ENCODE results near the gene CDAN1.

DNA sequence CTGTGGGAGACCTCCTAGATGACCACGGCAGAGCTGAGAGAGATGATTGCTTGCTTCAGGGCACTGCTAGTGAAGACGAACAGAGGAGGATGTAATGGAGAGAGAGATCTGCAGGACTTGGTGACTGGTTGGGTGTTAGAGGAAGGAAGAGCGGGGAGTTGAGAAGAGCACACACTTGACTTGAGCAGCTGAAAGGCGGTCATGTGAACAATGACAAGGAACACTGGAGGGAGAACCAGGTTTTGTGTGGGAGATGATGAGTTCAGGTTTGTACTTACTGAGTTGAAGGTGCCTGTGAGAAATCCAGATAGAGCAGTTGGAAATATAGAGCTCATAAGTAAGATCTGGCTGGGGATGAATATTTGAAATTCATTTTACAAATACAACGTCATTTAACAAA lies 40.3 kb downstream of the CDAN1 start:
- TF ChIP-seq SP1 (IDR thresholded peaks at IDR 0.05) (no peak), TAF1 (conservative IDR thresholded peaks at IDR 0.05) (no peak)
- TF ChIP-seq, protein P1, sequence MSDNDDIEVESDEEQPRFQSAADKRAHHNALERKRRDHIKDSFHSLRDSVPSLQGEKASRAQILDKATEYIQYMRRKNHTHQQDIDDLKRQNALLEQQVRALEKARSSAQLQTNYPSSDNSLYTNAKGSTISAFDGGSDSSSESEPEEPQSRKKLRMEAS (IDR thresholded peaks at IDR 0.05) = no peak
- TF ChIP-seq, protein P2, sequence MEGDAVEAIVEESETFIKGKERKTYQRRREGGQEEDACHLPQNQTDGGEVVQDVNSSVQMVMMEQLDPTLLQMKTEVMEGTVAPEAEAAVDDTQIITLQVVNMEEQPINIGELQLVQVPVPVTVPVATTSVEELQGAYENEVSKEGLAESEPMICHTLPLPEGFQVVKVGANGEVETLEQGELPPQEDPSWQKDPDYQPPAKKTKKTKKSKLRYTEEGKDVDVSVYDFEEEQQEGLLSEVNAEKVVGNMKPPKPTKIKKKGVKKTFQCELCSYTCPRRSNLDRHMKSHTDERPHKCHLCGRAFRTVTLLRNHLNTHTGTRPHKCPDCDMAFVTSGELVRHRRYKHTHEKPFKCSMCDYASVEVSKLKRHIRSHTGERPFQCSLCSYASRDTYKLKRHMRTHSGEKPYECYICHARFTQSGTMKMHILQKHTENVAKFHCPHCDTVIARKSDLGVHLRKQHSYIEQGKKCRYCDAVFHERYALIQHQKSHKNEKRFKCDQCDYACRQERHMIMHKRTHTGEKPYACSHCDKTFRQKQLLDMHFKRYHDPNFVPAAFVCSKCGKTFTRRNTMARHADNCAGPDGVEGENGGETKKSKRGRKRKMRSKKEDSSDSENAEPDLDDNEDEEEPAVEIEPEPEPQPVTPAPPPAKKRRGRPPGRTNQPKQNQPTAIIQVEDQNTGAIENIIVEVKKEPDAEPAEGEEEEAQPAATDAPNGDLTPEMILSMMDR (IDR thresholded peaks at IDR 0.05; ENCODE audit: low read depth, low read length, missing input control) = no peak

Data from liver (tissue), 3 donors.